Endodermal cell (in vitro differentiated cells): ENCODE results near the gene LTB. TPM values are rescaled to one million over a fixed set of nuclear protein-coding genes. Genes with fewer than 3 reads are reported as not detected.

ENCODE experiments used
- DNase-seq: peaks from one replicate; pipeline ENCODE4 v3.0.0-alpha.2; 2017
- H3K27ac ChIP-seq: 2 replicates; pipeline ENCODE4 v1.5.1; 2013; ENCODE audit warnings: mild to moderate bottlenecking, low read depth, low read length, moderate library complexity
- H3K27me3 ChIP-seq: 2 replicates; pipeline ENCODE4 v1.6.1; 2013; ENCODE audit warnings: mild to moderate bottlenecking, low read length, moderate library complexity; ENCODE audit not compliant: insufficient read depth, control insufficient read depth, poor library complexity, severe bottlenecking
- H3K36me3 ChIP-seq: 2 replicates; pipeline ENCODE4 v1.7.0; 2013; ENCODE audit warnings: mild to moderate bottlenecking, low read length, moderate library complexity; ENCODE audit not compliant: control insufficient read depth, insufficient read depth
- H3K4me1 ChIP-seq: one replicate; pipeline ENCODE4 v1.7.0; 2013; ENCODE audit warnings: low read length; ENCODE audit not compliant: control insufficient read depth, insufficient read depth
- H3K4me3 ChIP-seq: 2 replicates; pipeline ENCODE4 v1.5.1; 2013; ENCODE audit warnings: mild to moderate bottlenecking, low read length, moderate library complexity
- H3K9ac ChIP-seq: 2 replicates; pipeline ENCODE4 v1.6.1; 2013; ENCODE audit warnings: mild to moderate bottlenecking, low read length, moderate library complexity; ENCODE audit not compliant: poor library complexity, severe bottlenecking; ENCODE audit errors: extremely low read depth
- H3K9me3 ChIP-seq: 2 replicates; pipeline ENCODE4 v1.6.1; 2013; ENCODE audit warnings: mild to moderate bottlenecking, low read length, moderate library complexity; ENCODE audit not compliant: control insufficient read depth
- H3K27ac Mint-ChIP-seq: 2 replicates; pipeline ENCODE4 v1.8.0; 2020; ENCODE audit warnings: mixed read lengths
- H3K27me3 Mint-ChIP-seq: 2 replicates; pipeline ENCODE4 v1.8.0; 2021; ENCODE audit warnings: mild to moderate bottlenecking, mixed read lengths; ENCODE audit not compliant: insufficient read depth
- H3K36me3 Mint-ChIP-seq: 2 replicates; pipeline ENCODE4 v1.8.0; 2020; ENCODE audit warnings: low read depth, mixed read lengths
- H3K4me1 Mint-ChIP-seq: 2 replicates; pipeline ENCODE4 v1.8.0; 2020; ENCODE audit warnings: mixed read lengths
- H3K4me3 Mint-ChIP-seq: 2 replicates; pipeline ENCODE4 v1.8.0; 2020; ENCODE audit warnings: mild to moderate bottlenecking, moderate library complexity, mixed read lengths
- H3K9me3 Mint-ChIP-seq: 2 replicates; pipeline ENCODE4 v1.8.0; 2020; ENCODE audit warnings: mild to moderate bottlenecking, mixed read lengths
- CTCF ChIP-seq: fragments of 200-600 bp; sonication (generic); conservative IDR thresholded peaks from 2 replicates; pipeline ENCODE4 v1.5.0; 2021; ENCODE audit warnings: antibody characterized with exemption, mild to moderate bottlenecking
- WGBS, 2 experiments: methylation state at CpG; one replicate each; pipeline versions ENCODE4 v1.1.5 to v1.1.7; 2013; ENCODE audit warnings: missing lambda C conversion rate in 2 of 2, mixed read lengths in 1 of 2; ENCODE audit not compliant: insufficient coverage in 1 of 2, insufficient read length in 1 of 2; 5-methylcytosine and 5-hydroxymethylcytosine counted together
- total RNA-seq, 2 donors: library from RNA; stranded (reverse); fragmentation: NEBNext Ultra II Directional in 1 of 2; extraction: Animal tissue kit (Norgen Biotek cat#: 25700) in 1 of 2; gene quantifications; 2 replicates in 1 of 2; 3 replicates in 1 of 2; pipeline ENCODE4 v1.2.1, GENCODE V29; 2021

Gene LTB
- total RNA-seq, 2 donors from 2014 or later: 1.3 TPM; not detected in 1

DNA sequence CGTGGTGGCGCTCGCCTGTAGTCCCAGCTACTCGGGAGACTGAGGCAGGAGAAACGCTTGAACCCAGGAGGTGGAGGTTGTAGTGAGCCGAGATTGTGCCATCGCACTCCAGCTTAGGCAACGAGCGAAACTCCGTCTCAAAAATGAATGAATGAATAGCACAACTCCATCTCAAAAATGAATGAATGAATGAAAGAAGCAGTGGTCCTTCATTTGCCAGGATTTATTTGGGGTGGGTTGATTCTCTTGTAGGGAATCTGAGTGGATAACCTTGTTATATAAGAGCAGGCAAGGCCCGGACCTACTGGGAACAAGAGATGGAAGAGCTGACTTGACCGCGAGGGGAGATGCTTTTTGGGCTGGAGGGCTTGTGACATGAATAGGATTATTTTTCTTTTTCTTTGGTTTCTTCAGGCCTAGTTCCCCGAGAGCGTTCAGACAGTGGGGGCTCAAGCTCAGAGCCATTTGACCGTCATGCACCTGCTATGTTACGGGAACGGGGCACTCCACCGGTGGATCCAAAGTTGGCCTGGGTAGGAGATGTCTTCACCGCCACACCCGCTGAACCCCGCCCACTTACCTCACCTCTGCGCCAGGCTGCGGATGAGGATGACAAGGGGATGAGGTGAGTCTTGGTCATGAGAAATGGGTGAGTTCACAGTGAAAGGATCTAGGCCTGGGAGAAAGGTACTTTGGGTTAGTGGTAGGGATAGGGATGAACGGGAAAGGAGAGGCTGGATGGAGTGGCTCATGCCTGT, 48.1 kb upstream of the LTB start:
- no peaks in the 10 kb centered on the region for H3K4me1 Mint-ChIP-seq
- no peak for DNase-seq
- H3K27me3 ChIP-seq: no peaks in the 10 kb centered on the region
- TF ChIP-seq CTCF: no peak
- H3K9ac ChIP-seq: no peak overlapping the region
- H3K27ac Mint-ChIP-seq: peak overlapping the region; percentile 44
- no peak overlapping the region for H3K4me3 Mint-ChIP-seq
- peaks cover 95% of the 10 kb centered on the region for H3K36me3 ChIP-seq
- 94 to 96% methylated on average over 25 of the region's 25 CpGs for WGBS, 2 experiments
- no peak overlapping the region for H3K27ac ChIP-seq
- H3K36me3 Mint-ChIP-seq: peaks cover 93% of the 10 kb centered on the region
- no peaks in the 10 kb centered on the region for H3K4me1 ChIP-seq
- no peak overlapping the region for H3K4me3 ChIP-seq
- H3K9me3 ChIP-seq: no peaks in the 10 kb centered on the region
- no peaks in the 10 kb centered on the region for H3K27me3 Mint-ChIP-seq
- no peaks in the 10 kb centered on the region for H3K9me3 Mint-ChIP-seq

DNA sequence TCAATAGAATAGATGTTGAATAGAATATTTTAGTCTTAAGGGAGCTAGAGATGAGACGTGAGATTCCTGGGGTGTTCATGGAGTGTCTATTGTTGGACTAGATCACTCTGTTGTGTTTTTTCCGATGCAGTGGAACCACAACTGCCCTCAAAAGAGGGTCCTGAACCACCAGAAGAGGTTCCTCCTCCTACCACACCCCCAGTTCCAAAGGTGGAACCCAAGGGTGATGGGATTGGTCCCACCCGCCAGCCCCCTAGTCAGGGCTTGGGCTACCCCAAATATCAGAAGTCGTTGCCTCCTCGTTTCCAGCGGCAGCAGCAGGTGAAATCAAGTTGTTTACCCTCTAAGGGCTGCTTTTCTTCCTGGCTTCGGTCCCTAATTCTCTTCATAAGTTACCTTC, 46.8 kb upstream of the LTB start:
- H3K36me3 ChIP-seq: peaks cover 95% of the 10 kb centered on the region
- no peak overlapping the region for H3K4me3 ChIP-seq
- H3K9ac ChIP-seq: no peak overlapping the region
- no peaks in the 10 kb centered on the region for H3K27me3 ChIP-seq
- H3K9me3 Mint-ChIP-seq: no peaks in the 10 kb centered on the region
- peak overlapping the region; percentile 82 for H3K27ac Mint-ChIP-seq
- no peaks in the 10 kb centered on the region for H3K4me1 ChIP-seq
- no peaks in the 10 kb centered on the region for H3K4me1 Mint-ChIP-seq
- no peaks in the 10 kb centered on the region for H3K27me3 Mint-ChIP-seq
- no peak for DNase-seq
- H3K36me3 Mint-ChIP-seq: peaks cover 93% of the 10 kb centered on the region
- TF ChIP-seq CTCF: no peak
- H3K4me3 Mint-ChIP-seq: no peak overlapping the region
- H3K9me3 ChIP-seq: no peaks in the 10 kb centered on the region
- WGBS, 2 experiments: 94 to 95% methylated on average over 5 to 7 of the region's 7 CpGs
- H3K27ac ChIP-seq: no peak overlapping the region

DNA sequence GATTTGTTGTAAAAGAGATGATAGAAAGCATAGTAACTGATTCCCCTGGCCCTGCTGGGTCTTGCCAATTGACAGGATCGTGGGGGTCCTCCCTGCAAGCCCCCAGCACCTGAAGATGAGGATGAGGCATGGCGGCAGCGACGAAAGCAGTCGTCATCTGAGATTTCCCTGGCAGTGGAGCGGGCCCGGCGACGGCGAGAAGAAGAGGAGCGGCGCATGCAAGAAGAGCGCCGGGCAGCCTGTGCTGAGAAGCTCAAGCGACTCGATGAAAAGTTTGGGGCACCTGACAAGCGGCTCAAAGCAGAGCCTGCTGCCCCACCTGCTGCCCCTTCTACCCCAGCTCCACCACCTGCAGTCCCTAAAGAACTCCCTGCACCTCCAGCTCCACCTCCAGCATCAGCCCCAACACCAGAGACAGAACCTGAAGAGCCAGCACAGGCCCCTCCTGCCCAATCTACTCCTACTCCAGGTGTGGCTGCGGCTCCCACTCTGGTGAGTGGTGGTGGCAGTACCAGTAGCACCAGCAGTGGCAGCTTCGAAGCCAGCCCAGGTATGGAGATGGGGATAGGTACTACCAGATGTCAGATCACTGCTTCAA, 45.6 kb upstream of the LTB start:
- DNase-seq: no peak
- no peaks in the 10 kb centered on the region for H3K9me3 ChIP-seq
- H3K4me1 ChIP-seq: no peaks in the 10 kb centered on the region
- 96 to 97% methylated on average over 15 to 19 of the region's 19 CpGs for WGBS, 2 experiments
- no peaks in the 10 kb centered on the region for H3K27me3 Mint-ChIP-seq
- no peak for TF ChIP-seq CTCF
- H3K9me3 Mint-ChIP-seq: no peaks in the 10 kb centered on the region
- H3K4me3 Mint-ChIP-seq: no peak overlapping the region
- no peak overlapping the region for H3K27ac Mint-ChIP-seq
- H3K36me3 Mint-ChIP-seq: peaks cover 93% of the 10 kb centered on the region
- no peak overlapping the region for H3K27ac ChIP-seq
- H3K36me3 ChIP-seq: peaks cover 95% of the 10 kb centered on the region
- H3K27me3 ChIP-seq: no peaks in the 10 kb centered on the region
- peaks cover 2% of the 10 kb centered on the region for H3K4me1 Mint-ChIP-seq
- no peak overlapping the region for H3K4me3 ChIP-seq
- no peak overlapping the region for H3K9ac ChIP-seq
